SK-N-MC (cell line): Measurements from ENCODE around the gene SLC33A1.

Experiments
- DNase-seq: peaks from one replicate; pipeline ENCODE4 v3.0.0-alpha.2; 2011; ENCODE audit warnings: low read depth, low spot score
- H3K27ac ChIP-seq: fragments of 200-600 bp; sonication (generic); 2 replicates; pipeline ENCODE4 v1.5.1; 2016; ENCODE audit warnings: mixed run types
- H3K36me3 ChIP-seq: fragments of 200-600 bp; sonication (generic); 2 replicates; pipeline ENCODE4 v1.6.1; 2017; ENCODE audit warnings: antibody characterized with exemption, low read length, mixed read lengths; ENCODE audit not compliant: insufficient read depth
- H3K4me3 ChIP-seq: fragments of 200-600 bp; sonication (generic); 2 replicates; pipeline ENCODE4 v1.5.1; 2016
- H3K9ac ChIP-seq: fragments of 200-600 bp; sonication (generic); 2 replicates; pipeline ENCODE4 v1.8.0; 2017; ENCODE audit warnings: mixed run types, mixed read lengths; ENCODE audit not compliant: insufficient read length
- H3K9me3 ChIP-seq: fragments of 200-600 bp; sonication (generic); 2 replicates; pipeline ENCODE4 v1.6.1; 2017; ENCODE audit warnings: low read depth, mild to moderate bottlenecking, antibody characterized with exemption, low read length, moderate library complexity, mixed read lengths
- EZH2 ChIP-seq: fragments of 200-600 bp; sonication (generic); IDR thresholded peaks from one replicate; pipeline ENCODE4 v1.6.1; 2017; ENCODE audit warnings: antibody characterized with exemption
- FOXP2 ChIP-seq: optimal IDR thresholded peaks from 2 replicates; pipeline ENCODE3; 2011; ENCODE audit warnings: mild to moderate bottlenecking, moderate library complexity; ENCODE audit not compliant: insufficient read depth; ENCODE audit errors: extremely low read length, control extremely low read depth
- POLR2AphosphoS5 ChIP-seq: IDR thresholded peaks from 2 replicates; pipeline ENCODE4 v1.6.1; 2012; ENCODE audit warnings: mild to moderate bottlenecking, low read depth, low read length, borderline replicate concordance

SLC33A1 gene

DNA sequence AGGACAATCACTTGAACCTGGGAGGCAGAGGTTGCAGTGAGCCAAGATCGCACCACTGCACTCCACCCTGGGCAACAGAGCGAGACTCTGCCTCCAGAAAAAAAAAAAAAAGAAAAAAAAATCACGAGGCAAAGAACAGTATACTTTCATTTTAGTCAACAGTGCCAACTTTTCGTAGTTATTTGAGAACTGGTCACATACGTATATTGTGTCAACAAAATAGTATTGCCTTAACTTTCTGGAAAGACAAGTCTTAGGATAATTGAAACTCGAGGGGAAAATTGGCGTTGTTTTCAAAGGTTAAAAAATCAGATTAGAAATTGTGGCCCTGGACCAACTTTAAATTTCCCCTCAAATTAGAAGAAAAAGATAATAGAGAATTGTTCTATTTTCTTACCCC is 30.1 kb upstream of the SLC33A1 start:
- DNase-seq, result no peak
- no peak overlapping the region for H3K4me3 ChIP-seq
- no peak overlapping the region; the same call in 1 of the 2 replicates for H3K27ac ChIP-seq
- peaks cover 9% of the 10 kb centered on the region; the same call in 1 of the 2 replicates for H3K36me3 ChIP-seq
- TF ChIP-seq EZH2 (no peak), POLR2AphosphoS5 (no peak), FOXP2 (no peak)
- no peaks in the 10 kb centered on the region for H3K9me3 ChIP-seq
- H3K9ac ChIP-seq, result no peak overlapping the region

DNA sequence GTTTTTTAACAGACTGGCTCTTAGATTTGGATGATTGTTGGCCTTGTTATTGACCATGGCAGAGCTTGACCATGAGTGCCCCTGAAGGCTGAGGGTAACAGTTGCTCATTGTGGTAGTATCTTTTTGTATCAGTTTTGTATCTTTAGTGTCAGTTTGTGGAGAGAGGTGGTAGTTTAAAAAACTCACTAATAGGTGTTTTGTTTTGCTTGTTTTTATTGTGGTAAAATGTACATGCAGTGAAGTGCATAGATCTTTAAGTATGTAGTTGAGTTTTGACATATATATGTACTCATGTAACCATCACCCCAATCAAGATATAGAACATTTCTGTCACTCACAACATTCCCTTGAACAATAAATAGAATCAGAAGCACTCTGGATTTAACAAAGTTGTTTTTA is 26.1 kb upstream of the SLC33A1 start:
- Histone ChIP-seq H3K9ac (no peak overlapping the region), H3K27ac (peak overlapping the region; percentile 11; the same call in 1 of the 2 replicates), H3K36me3 (peaks cover 12% of the 10 kb centered on the region; the same call in 1 of the 2 replicates), H3K9me3 (no peaks in the 10 kb centered on the region), H3K4me3 (no peak overlapping the region)
- no peak for DNase-seq
- TF ChIP-seq FOXP2 (no peak), POLR2AphosphoS5 (no peak), EZH2 (no peak)

DNA sequence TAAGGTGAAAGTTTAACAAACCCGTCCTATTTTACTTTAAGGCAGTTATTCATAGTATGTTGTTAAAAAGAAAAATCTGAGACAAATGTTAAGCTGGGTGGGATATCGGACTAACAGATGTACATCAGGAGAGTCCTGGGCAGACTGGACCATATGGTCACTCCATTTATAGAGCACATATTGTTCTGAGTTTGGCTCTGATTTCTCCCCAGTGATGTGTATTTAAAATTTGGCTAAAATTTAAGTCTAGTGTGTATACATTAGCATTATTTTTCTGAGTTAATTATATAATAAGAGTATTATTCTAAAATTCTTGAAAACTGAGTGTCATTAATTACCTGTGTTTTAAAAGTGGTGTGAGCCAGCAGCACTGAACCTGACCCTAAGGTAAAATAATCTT is 22.3 kb upstream of the SLC33A1 start:
- no peaks in the 10 kb centered on the region for H3K9me3 ChIP-seq
- H3K4me3 ChIP-seq, result no peak overlapping the region
- peaks cover 15% of the 10 kb centered on the region; the same call in 1 of the 2 replicates for H3K36me3 ChIP-seq
- H3K9ac ChIP-seq, result no peak overlapping the region
- no peak overlapping the region for H3K27ac ChIP-seq
- DNase-seq, result no peak
- TF ChIP-seq EZH2 (no peak), FOXP2 (no peak), POLR2AphosphoS5 (no peak)

DNA sequence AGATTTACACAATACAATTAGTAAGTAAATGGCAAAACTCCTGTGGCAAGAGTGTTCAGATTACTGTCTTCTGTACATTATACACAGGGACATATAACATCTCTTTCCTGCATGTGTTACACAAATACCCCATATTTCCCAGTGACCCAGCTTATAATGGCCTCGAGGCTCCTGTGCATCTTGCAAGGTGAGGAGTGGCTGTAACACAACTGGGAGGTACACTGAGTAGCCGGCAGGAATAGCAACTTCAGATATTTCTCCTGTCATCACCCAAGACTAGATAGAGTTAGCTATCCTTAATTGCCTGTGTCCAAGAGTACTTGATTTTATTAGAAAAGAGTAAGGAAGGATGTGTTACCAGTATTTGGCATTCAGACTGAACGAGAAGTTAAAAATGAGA is 21.8 kb upstream of the SLC33A1 start:
- TF ChIP-seq EZH2 (no peak), FOXP2 (no peak), POLR2AphosphoS5 (no peak)
- H3K4me3 ChIP-seq, result no peak overlapping the region

DNA sequence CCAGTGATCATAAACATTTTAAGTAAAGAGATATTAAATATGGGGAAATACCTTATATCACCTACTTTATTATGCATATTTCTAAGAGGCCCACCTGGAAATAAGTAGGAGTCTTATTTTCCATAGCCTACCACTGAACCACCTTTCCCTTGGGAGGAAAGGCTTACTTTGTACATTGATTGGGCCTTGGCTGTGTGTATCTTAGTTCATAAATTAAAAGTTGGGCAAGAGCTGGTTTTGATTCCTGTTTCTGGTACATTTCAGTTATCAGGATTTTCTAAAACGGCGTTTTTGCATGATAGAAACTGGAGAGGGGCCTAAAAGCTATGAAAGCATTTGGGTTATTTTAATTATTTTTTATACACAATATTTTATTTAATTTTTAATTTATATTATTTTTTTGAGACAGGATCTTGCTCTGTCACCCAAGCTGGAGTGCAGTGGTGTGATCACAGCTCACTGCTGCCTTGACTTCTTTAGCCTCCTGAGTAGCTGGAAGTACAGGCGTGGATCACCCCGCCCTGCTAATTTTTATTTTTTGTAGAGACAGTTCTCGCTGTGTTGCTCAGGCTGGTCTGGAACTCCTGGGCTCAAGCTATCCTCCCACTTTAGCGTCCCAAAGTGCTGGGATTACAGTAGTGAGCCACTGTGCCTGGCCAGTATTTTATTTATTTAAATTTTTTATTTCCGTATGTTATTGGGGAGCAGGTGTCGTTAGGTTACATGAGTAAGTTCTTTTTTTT is 18.8 kb upstream of the SLC33A1 start:
- TF ChIP-seq EZH2 (no peak), FOXP2 (no peak), POLR2AphosphoS5 (no peak)
- peak overlapping the region; percentile 96 for H3K4me3 ChIP-seq
- no peak for DNase-seq
- H3K36me3 ChIP-seq, result peaks cover 11% of the 10 kb centered on the region; the same call in 1 of the 2 replicates
- peak overlapping the region; percentile 96 for H3K9ac ChIP-seq
- H3K9me3 ChIP-seq, result no peaks in the 10 kb centered on the region
- no peak overlapping the region for H3K27ac ChIP-seq

More for the DNA sequence above, 21.8 kb upstream of the SLC33A1 start:
- DNase-seq, result no peak
- Histone ChIP-seq H3K36me3 (peaks cover 15% of the 10 kb centered on the region; the same call in 1 of the 2 replicates), H3K9ac (no peak overlapping the region), H3K27ac (no peak overlapping the region), H3K9me3 (no peaks in the 10 kb centered on the region)

DNA sequence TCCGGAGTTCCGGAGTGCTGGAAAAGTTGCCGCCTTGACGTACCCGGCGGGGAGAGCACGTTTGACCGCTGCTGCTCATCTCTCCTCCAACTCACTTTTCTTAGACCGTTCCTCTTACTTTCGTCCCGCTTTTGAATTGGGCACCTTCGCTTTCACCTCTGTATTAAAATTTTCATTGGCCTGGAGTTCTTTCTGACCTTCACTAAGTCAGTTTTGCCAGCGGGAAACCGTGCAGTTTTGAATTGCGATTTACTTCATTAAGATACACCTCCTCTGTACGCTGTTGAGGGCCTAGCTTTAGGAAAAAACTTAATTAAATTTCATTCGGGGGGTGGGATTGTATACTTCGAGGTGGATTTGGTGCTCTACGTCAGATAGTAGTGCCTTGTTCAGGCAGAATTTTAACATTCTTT is 17.5 kb upstream of the SLC33A1 start:
- peak overlapping the region; percentile 96 for H3K9ac ChIP-seq
- peak overlapping the region; percentile 89 for H3K27ac ChIP-seq
- TF ChIP-seq POLR2AphosphoS5 (no peak), FOXP2 (no peak), EZH2 (no peak)
- H3K9me3 ChIP-seq, result no peaks in the 10 kb centered on the region
- H3K4me3 ChIP-seq, result peak overlapping the region; percentile 96
- H3K36me3 ChIP-seq, result peaks cover 4% of the 10 kb centered on the region; the same call in 1 of the 2 replicates
- DNase-seq, result no peak

DNA sequence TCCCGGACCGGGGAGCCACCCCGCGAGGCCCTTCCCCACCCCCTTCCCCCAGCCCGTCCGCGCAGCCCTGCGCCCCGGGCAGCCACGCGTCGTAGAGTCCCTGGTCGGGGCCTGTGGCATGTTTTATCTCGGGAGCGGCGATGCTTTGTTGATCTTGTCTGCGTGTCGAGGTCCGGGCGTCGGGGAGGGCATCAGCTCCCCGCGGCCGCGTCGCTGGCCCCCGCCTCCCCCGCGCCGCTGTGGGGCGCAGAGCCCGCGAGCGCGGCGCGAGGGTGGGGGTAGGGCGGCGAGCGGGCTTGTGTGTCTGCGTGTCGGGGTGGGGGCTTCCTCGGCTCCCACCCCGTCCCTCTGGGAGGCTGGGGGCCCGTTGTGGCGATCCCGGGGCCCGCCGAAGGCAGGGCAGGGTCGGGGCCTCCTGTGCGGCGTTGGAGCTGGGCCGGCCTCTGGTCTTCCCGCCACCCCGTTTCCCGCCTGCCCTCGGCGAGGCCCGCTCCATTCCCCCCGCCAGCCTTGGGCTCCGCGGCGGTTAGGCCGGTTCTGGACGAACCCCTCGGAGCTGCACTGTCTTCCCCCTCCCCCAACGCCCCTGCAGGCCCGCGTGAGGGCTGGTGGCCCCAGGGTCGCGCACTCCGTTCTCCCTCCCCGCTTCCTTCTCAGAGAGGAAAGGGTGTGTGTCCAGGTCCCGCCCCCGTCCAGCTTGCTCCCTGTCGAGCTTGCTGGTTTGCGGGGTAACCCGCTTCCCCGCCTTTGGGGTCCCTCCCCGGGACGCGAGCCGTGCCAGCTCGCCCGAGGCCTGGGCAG is 16.9 kb upstream of the SLC33A1 start:
- Histone ChIP-seq H3K4me3 (peak overlapping the region; percentile 96), H3K27ac (peak overlapping the region; percentile 89), H3K36me3 (peaks cover 3% of the 10 kb centered on the region; the same call in 1 of the 2 replicates), H3K9ac (peak overlapping the region; percentile 96), H3K9me3 (no peaks in the 10 kb centered on the region)
- TF ChIP-seq POLR2AphosphoS5 (no peak), FOXP2 (no peak), EZH2 (no peak)
- DNase-seq, result no peak

DNA sequence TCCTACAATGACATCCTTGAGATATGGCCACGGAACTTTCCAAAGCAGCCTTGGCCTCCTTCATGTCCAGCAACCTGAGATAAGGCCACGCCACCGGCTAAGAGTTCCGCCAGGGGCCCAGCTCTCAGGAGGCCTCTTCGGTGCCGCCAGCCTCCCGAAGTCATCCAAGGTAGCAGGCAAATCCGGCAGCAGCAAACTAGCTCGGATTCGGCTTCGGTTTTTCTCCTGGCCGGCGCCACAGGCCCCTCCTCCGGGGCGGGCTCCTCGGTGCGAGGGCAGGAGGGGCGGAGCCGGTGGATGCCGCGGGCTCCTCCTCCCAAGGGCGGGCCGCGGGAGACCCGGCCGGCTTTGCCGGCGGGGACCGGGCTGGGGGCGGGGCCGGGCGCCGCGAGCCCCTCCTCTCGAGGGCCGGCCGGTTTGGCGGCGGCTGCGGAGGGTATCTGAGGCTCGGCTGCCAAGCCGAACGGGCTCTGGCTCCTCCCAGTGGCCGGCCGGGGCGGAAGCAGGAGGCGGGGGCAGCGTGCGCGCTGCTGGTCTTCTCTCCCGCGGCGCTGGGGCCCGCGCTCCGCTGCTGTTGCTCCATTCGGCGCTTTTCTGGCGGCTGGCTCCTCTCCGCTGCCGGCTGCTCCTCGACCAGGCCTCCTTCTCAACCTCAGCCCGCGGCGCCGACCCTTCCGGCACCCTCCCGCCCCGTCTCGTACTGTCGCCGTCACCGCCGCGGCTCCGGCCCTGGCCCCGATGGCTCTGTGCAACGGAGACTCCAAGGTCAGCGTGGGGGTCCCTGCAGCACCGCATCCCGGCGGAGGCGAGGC is 16.1 kb upstream of the SLC33A1 start, which contains the start of gene GMPS:
Gene GMPS, plus strand, starts transcription at position 518 of the 812 bp plus-strand sequence. Its CDS starts 221 bp downstream, at position 739.
- Histone ChIP-seq H3K4me3 (peak within 1 kb of the TSS; percentile 96), H3K36me3 (peaks cover 3% of the 10 kb centered on the region; the same call in 1 of the 2 replicates), H3K9me3 (no peaks in the 10 kb centered on the region), H3K9ac (peak within 1 kb of the TSS; percentile 96), H3K27ac (peak within 1 kb of the TSS; percentile 89)
- DNase-seq, result no peak
- TF ChIP-seq POLR2AphosphoS5 (peak; percentile 89), EZH2 (no peak), FOXP2 (peak; percentile 71)
